Kidney epithelial cell (primary cell): ENCODE results near the gene SYNE2. TPM values are rescaled to one million over a fixed set of nuclear protein-coding genes. Genes with fewer than 3 reads are reported as not detected.
A peak's percentile ranks its signal among the peaks of the same experiment; 100 is the strongest.

Source experiments
- DNase-seq: peaks from one replicate; pipeline ENCODE4 v3.0.0-alpha.2; 2010; ENCODE audit warnings: low read depth
- H3K27me3 ChIP-seq: 2 replicates; pipeline ENCODE4 v1.6.0; 2011; ENCODE audit warnings: low read length; ENCODE audit not compliant: control insufficient read depth, insufficient read depth
- H3K36me3 ChIP-seq: 2 replicates; pipeline ENCODE4 v1.5.1; 2011; ENCODE audit warnings: low read length; ENCODE audit not compliant: control insufficient read depth, insufficient read depth
- H3K4me3 ChIP-seq: 2 replicates; pipeline ENCODE4 v1.5.1; 2011; ENCODE audit warnings: low read depth, mild to moderate bottlenecking, control low read depth, low read length
- CTCF ChIP-seq: IDR thresholded peaks from 2 replicates; pipeline ENCODE4 v1.5.1; 2011; ENCODE audit warnings: mild to moderate bottlenecking, moderate library complexity, low read length, control low read depth, inconsistent platforms; ENCODE audit not compliant: insufficient read depth, poor library complexity, severe bottlenecking
- total RNA-seq: library from RNA; depleted of rRNA; stranded (reverse); fragments of >200 nt; gene quantifications from 2 replicates; pipeline ENCODE4 v1.2.3, GENCODE V29; 2015

Gene SYNE2
- total RNA-seq, 1 donor from 2014 or later: 35.7 TPM

DNA sequence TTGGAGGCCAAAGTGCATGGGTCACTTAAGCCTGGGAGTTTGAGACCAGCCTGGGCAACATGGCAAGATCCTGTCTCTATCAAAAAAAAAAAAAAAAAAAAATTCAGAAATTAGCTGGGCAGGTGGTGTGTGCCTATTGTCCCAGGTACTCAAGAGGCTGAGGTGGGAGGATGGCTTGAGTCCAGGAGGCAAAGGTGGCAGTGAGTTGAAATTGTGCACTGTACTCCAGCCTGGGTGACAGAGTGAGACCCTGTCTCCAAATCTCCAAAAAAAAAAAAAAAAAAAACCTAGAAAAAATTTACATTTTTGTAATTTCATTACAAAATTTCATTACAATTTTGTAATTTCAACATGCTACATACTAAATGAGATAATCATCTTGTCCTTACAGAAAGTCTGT, 42.7 kb downstream of the SYNE2 start:
- H3K4me3 ChIP-seq: no peak overlapping the region
- no peak for TF ChIP-seq CTCF
- no peaks in the 10 kb centered on the region for H3K27me3 ChIP-seq
- no peak for DNase-seq
- no peaks in the 10 kb centered on the region for H3K36me3 ChIP-seq

DNA sequence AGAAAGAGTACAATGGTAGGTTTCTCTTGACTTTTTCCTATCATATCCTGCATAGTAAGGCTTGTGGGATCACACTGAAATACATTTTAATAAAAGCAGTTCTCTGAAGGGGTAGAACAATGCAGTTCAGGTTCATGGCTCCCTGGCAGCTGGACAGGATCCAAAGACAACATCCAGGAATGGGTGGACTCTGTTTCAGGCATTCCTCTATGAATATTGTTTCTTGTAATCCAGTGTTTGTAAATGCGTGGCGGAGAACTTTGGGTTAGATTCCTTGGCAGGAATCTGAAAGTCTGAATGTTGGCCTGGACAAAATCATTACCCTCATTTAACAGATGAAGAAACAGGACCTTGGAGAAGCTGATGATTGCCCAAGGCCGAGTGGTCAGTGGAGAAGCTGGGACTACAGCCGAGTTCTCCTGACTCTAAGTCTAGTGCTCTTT, 43.5 kb downstream of the SYNE2 start:
- DNase-seq: peak; percentile 77
- no peaks in the 10 kb centered on the region for H3K36me3 ChIP-seq
- no peak for TF ChIP-seq CTCF
- H3K4me3 ChIP-seq: no peak overlapping the region
- no peaks in the 10 kb centered on the region for H3K27me3 ChIP-seq

- no peak for DNase-seq
- Histone ChIP-seq H3K36me3 (no peaks in the 10 kb centered on the region), H3K27me3 (no peaks in the 10 kb centered on the region), H3K4me3 (no peak overlapping the region)
- TF ChIP-seq CTCF: no peak
These were observed 44.9 kb downstream of the SYNE2 start for GRCh38 chr14:63897721-63898163.

GRCh38 chr14:63899953-63900352, 47.1 kb downstream of the SYNE2 start:
- H3K4me3 ChIP-seq: no peak overlapping the region
- no peak for TF ChIP-seq CTCF
- H3K27me3 ChIP-seq: no peaks in the 10 kb centered on the region
- no peaks in the 10 kb centered on the region for H3K36me3 ChIP-seq
- DNase-seq: no peak

GRCh38 chr14:63901434-63902085, 48.8 kb downstream of the SYNE2 start:
- no peak for TF ChIP-seq CTCF
- Histone ChIP-seq H3K36me3 (no peaks in the 10 kb centered on the region), H3K4me3 (no peak overlapping the region), H3K27me3 (no peaks in the 10 kb centered on the region)
- DNase-seq: no peak
